Frontal cortex (tissue), 4 donors: ENCODE results near the gene AP2M1. TPM values are rescaled to one million over a fixed set of nuclear protein-coding genes. Genes with fewer than 3 reads are reported as not detected.
"Not testable (repeated sequence)": the region's sequence is repeated elsewhere in the genome, so short reads cannot be mapped to it uniquely, and the experiment has no call there.

ENCODE experiments used
- DNase-seq, 2 donors: peaks; one replicate each; pipeline ENCODE4 v3.0.0; 2012; ENCODE audit warnings: low spot score in 2 of 2
- FAIRE-seq: peaks from 2 replicates; lab custom pipeline; 2012; peaks lifted over from hg19 to GRCh38; lab: Jason Lieb, UNC
- total RNA-seq: library from RNA; depleted of rRNA; stranded (reverse); fragments of >200 nt; gene quantifications from one replicate; pipeline ENCODE4 v1.2.3, GENCODE V29; 2014
- donor health status: control.
- donor health status: control.
- donor health status: control.

Gene AP2M1
- total RNA-seq, 1 donor from 2014 or later, result 344 TPM

DNA sequence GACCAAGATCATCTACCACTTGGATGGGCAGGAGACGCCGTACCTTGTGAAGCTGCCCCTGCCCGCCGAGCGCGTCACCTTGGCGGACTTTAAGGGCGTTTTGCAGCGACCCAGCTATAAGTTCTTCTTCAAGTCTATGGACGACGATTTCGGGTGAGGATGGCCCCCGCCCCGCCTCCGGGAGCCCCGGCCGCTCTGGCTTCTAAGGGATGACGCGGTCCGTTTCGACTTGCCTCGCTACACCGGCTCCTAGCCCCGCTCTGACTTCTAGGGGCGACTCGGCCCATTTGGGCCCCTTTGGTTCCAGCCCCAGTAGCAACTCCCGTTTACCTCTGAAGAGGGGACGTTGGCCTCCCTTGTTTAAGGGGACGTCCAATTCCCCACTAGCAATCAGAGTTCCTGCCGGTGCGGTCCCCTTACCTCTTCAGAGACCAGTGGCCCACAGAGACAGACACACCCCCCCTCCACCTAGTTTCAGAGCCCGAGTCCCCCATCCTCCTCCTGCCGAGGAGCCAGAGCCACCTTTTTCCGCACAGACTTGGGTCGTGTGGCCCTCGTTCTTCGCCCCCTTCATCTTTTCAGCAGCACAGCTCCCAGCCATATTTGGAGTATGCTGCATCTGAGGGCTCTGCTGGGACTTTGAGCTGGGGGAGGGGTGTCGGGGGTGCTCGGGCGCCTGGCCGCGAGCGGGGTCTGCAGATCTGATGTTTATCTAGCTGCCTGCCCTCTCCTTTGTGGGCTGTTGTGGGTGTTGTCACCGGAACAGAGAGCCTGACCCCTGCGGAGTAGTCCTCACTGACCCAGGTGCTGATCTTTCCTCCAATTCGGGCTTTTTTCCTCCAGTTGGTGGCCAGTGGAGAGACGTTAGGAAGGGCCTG is 18.8 kb upstream of the AP2M1 start:
- FAIRE-seq, result no peak
- no peak for DNase-seq

DNA sequence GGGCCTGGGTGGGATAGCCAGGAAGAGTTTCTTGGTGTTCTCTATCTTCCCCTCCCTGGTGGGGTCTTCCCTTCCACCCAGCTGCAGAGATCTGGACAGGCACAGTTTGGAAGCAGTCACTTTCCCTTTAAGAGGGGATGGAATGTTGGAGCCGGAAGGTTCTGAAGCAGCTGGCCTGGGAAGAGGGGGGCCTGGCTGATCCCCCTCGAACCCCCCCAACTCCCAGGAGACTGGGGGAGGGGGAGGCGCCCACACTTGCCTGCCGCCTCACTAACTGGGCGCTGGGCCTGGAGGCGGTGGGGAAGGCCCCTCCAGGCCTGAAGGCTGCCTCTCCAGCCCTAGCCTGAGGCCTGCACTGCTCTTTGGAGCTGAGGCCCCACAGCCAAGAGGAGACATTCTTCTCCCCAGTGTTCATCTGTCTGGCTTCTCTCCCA is 18.1 kb upstream of the AP2M1 start:
- DNase-seq (peak; percentile 68 to 73), FAIRE-seq (no peak)

DNA sequence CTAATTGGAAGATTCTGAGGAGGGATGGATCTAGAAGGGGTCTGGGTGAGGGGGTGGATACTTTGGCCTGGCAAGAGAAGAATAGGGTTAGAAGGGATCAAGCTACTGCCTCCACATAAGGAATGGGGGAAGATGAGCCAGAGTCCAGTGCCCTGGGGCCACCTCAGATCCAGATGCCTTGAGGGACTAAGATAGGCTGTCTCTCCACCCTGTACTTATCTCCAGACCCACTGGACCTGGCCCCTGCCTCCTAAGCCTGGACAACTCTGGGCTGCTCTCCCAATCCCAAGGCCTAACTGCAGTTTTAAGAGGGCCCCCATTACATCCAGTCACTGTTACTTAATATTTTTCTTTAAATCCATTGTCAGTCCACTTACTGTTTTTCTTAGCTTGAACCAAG is 17.4 kb upstream of the AP2M1 start:
- DNase-seq (no peak), FAIRE-seq (no peak)

DNA sequence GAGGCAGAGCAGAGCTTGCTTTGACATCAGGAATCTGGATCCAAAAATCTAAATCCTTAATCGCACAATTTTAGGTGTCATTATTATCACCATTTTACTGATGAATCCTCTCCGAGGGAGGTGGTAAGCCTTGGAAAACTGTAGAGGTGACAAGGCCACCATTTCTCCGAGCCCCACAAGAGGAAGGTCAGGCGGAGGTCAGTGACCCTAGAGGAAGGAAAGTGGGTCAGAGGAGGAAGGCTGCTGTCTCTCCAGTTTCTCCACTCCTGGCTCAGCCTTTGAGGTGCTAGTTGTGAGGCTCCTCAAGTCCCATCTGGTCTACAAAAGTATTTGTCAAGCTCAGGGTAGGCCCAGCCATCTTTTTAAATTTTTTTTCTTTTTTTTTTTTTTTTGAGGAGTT is 16.3 kb upstream of the AP2M1 start:
- FAIRE-seq, result no peak
- DNase-seq, result no peak

DNA sequence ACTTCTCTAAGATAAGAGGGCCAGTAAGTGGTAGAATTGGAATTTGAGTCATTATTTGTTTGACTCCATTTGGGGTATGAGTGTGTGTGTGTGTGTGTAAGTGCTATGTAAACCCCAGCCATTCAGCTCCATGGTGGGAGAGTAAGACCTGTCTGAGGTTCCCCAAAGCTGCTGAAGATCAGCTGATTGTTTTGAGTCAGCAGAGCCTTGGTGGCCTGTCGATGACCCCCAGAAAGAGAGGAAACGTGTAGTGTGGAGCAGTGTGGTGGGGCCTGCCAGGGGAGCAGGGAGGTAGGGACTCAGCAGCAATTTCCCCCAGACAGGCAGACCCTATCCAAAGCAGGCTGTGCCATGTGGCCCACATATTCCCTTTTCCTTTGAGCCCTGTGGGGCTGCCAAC is 14.2 kb upstream of the AP2M1 start:
- DNase-seq, result no peak

DNA sequence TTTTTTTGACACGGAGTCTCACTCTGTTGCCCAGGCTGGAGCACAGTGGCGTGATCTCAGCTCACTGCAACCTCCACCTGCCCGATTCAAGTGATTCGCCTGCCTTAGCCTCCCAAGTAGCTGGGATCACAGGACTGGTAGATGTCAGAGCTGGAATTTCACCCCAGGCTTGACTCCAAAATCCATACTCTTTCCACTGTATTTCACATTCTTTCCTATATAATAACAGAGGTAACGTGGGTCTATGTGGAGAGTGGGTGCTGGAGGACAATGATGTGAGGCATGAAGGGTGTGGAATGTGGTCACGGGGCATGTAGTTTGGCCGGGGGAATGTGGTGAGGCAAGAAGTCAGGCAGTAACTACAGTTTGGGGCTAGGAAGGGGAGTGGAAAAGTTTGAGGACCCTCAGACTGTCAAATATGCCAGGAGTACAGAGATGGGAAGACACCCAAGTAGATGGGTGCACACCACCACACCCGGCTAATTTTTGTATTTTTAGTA is 12.0 kb upstream of the AP2M1 start:
- not testable (repeated sequence) for FAIRE-seq, DNase-seq

More for the DNA sequence above, 14.2 kb upstream of the AP2M1 start:
- no peak for FAIRE-seq

DNA sequence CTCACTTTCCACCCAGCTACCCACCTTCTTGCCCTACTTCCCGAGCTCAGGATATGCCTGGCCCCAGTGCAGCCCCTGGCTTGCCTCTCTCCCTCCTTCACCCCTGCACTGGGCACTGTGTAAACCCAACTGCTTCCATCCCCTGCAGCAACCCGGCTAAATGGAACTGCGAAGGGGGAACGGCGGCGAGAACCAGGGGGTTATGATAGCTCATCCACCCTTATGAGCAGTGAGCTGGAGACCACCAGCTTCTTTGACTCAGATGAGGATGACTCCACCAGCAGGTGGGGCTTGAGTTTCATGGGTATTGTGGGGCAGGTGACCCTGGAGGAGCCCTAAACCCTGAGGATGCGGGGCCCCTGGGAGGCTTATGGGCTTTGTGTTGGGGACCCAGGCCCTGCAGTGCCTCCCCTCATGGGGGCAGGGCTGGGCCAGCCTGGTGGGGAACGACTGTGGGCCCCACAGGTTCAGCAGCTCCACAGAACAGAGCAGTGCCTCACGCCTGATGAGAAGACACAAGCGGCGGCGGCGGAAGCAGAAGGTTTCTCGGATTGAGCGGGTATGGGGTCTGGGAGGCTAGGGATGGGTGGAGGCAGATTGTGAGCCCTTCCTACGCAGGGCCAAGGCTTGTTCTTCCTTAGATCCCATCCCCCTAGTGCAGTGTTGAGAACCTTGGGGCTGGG is 9.9 kb upstream of the AP2M1 start:
- DNase-seq (no peak), FAIRE-seq (no peak)

DNA sequence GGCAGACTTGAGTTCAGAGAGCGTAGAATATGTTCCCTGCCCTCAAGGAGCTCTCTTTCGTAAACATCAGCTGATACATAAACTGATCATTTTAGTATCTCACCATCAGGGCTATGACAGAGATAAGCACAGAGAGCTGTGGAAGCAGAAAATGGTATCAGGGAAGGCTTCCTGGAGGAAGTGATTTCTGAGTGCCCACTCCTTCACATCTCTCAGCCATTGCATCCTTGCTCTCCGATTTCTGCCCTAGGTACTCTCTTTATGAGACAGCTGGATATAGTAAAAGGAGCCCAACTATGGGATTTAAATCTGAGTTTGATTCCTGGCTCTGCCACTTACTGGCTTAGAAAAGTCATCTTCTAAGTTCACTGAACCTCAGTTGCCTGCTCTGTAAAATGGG is 9.1 kb upstream of the AP2M1 start:
- DNase-seq (no peak), FAIRE-seq (no peak)

DNA sequence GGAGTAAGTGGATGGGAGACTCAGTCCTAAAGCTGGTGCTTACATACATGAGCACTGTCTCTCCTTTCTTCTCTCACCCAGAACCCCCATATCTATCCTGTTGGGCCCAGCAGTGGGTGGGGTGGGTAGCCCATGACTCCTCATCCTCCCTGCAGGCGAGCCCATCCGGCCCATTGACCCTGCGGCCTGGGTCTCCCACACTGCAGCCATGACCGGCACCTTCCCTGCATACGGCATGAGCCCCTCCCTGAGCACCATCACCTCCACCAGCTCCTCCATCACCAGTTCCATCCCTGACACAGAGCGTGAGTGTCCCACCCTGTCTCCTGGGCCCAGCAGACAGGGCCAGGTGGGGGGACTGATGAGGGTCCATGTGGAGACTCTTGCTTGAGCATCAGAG is 8.0 kb upstream of the AP2M1 start:
- DNase-seq (no peak), FAIRE-seq (no peak)

DNA sequence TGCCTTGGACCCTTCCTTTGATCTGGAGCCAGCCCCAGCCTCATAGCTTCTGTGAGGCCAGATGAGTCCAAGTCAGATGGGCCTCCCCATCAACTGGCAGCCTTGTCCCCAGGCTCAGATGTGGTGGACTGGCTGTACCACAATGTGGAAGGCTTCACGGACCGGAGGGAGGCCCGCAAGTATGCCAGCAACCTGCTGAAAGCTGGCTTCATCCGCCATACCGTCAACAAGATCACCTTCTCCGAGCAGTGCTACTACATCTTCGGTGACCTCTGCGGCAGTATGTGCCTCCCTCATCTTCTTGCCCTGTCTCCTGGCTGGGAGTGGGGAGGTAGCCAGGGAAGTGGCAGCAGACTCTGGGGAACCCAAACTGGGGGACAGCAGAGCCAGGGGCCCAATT is 6.9 kb upstream of the AP2M1 start:
- DNase-seq, result no peak
- FAIRE-seq, result no peak

DNA sequence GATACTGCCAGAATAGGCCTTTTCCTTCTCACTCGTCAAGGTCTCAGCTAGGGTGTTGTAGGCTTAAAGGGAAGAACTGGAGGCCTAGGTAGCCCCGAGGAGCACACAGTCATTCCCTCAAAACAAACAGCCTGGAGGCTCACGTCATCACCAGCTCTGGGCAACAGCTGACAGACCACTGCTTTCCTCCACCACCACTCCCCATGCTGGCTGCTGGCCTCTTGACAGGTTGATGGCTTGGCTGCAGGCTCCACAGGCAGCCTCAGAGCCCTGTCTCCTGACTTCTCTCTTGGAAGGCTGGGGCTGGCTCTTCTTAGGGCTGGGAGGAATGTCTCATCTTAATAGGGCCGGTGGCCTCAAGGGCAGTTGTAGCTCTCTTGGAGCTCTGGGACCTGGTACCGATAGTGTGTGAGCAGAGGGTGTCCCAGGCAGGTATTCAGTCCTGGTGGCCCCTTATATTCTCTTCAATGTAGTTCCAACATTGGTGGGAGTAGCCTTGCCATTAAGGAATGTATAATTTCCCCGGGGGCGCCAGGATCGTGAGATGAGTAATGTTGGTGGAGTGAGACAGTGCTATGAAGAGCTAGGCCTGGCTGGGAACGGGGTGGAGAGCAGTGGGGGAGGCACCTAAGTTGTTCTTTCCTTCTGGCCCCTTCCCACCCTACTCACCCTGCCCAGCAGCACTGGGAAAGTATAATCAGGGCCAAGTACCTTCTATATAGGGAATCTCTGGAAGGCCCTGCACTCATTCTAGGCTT is 6.1 kb upstream of the AP2M1 start:
- DNase-seq (no peak), FAIRE-seq (no peak)

DNA sequence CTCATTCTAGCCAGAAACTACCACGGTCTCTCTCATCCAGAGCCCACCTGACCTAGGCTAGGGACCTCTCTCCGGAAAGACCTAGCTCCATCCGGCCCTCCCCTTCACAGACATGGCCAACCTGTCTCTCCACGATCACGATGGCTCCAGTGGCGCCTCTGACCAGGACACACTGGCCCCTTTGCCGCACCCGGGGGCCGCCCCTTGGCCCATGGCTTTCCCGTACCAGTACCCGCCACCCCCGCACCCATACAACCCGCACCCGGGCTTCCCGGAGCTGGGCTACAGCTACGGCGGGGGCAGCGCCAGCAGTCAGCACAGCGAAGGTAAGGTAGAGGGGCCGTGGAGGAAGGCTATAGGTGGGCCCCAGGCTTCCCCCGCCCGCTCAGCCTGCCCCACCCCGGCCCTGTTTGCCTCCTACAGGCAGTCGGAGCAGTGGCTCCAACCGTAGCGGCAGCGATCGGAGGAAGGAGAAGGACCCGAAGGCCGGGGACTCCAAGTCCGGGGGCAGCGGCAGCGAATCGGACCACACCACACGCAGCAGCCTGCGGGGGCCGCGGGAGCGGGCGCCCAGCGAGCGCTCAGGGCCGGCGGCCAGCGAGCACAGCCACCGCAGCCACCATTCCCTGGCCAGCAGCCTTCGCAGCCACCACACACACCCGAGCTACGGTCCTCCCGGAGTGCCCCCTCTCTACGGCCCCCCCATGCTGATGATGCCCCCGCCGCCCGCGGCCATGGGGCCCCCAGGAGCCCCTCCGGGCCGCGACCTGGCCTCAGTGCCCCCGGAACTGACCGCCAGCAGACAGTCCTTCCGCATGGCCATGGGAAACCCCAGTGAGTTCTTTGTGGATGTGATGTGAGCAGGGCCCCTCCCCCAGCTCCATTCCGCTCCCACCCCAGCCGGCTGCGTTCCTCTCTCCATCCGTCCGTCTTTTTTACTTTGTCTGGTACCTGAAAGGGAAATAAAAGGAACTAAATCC is 4.5 kb upstream of the AP2M1 start:
- no peak for DNase-seq

DNA sequence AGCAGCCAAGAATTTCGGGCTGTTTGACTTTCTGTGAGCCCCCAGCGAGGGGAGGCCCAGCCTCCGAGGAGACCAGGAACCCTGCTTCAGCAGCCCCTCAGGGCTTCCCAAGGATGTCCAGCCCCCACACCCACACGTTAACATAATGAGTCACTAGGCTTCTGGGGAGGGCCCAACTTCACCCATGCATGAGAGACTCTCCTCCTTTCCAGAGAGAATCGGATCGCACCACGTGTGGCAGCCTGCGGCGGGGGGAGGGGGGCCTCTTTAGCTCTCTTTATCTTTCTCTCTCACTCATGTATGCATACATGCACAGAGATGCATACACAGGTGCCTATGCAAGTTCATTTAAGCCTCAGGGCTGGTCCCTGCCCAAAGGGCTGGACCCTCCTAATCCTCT is 3.1 kb upstream of the AP2M1 start:
- DNase-seq, result no peak
- FAIRE-seq, result no peak

More for the DNA sequence above, 4.5 kb upstream of the AP2M1 start:
- FAIRE-seq, result no peak

DNA sequence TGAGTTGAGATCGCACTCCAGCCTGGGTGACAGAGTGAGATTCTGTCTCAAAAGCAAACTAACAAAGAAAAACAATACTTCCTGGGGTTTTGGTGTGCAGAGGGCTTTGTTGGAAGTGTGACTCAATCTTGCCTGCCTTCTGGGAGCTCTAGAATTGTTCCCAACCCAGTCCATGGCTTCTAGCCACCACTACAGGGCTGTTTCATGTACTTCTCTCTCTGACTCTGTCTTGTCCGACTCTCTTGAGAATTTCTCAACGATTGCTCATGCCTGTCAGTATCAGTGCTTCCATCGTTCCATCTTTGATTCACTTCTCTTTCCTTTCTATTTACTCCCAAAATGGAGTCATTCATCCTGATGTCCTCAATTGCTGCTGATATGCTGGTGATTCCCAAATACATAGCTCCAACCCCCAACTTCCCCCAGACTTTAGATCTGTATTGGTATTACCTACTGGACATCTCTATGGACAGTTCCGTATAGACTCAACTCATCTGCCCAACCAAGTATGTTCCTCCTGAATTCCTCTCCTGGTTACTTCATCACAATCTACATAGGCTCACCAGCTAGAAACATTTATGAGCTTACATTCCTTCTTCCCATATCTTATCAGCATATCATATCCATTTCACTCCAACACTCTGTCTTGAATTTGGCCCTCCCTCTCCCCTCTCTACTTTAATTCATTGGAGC is 1.8 kb upstream of the AP2M1 start:
- DNase-seq, result no peak
- no peak for FAIRE-seq

DNA sequence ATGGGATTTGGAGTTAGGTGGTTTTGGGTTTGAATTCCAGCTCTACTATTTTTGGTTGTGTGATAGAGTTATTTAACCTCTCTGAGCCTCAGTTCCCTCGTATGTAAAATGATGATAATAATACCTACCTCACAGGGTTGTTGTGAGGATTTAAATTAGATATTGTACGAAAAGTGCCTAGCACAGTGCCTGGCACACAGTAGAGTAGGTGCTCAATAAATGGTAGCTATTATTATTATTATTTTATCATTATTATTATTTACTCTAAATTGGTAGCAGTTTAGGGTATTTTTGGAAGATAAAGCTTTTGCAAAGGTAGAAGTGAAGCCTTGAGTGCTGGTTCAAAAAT is 1.3 kb upstream of the AP2M1 start:
- FAIRE-seq, result no peak

DNA sequence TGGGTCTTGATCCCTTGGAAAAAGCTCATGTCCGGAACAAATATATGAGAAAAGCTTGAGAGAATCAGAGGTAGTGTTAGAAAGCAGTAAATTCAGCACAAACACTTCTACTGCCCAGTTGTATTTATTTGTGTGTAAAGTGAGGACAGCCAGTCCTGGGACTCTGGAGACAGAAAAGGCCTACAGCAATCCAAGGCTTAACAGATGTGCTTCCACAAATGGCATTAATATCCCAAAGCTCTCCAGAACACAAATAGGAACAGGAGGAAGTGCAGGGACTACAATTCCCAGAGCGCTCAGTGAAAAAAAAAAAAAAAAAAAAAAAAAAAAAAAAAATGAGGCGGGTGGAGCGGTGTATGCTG is 390 bp upstream of the AP2M1 start:
- no peak for DNase-seq
- peak; percentile 60 for FAIRE-seq

More for the DNA sequence above, 1.3 kb upstream of the AP2M1 start:
- no peak for DNase-seq

DNA sequence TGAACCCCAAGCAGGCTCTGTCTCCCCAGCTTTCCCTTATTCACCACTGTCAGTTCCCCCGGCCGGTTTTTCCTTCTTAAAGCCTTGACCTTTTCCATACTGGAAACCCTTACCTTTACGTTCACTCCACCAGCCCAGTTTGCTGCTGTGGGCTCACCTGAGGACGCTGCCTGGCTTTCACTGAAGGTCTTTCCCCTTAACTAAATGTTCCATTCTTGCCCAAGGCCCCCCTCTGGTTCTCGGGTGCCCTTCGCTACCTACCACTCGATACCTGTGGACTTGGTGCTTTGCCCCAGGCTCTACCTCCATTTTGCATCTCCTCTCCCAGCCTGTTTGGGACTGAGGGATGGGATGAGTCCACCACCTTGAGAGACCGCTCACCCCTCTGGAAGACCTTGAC is 851 bp downstream of the AP2M1 start:
- no peak for DNase-seq
- no peak for FAIRE-seq

DNA sequence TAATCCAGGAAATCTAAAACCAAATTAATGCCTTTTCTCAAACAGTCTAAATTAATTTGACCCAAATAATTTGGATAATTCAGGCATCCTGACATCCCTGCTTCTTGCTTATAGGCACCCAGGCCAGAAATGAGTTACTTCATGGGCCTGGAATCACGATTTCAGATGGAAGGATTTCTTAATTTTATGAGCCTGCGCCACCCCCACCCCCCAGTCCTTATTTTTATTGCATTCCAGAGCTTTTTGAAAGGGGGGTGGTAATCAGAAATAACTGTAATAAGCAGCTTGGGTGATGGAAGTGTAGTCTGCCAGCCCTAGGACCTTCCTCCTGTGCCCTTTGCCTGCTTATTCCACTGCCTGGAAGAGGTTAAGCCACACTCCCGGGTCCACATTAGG is 1.3 kb downstream of the AP2M1 start:
- DNase-seq (no peak), FAIRE-seq (no peak)
